Measurements from ENCODE around the gene OTOR.

DNA sequence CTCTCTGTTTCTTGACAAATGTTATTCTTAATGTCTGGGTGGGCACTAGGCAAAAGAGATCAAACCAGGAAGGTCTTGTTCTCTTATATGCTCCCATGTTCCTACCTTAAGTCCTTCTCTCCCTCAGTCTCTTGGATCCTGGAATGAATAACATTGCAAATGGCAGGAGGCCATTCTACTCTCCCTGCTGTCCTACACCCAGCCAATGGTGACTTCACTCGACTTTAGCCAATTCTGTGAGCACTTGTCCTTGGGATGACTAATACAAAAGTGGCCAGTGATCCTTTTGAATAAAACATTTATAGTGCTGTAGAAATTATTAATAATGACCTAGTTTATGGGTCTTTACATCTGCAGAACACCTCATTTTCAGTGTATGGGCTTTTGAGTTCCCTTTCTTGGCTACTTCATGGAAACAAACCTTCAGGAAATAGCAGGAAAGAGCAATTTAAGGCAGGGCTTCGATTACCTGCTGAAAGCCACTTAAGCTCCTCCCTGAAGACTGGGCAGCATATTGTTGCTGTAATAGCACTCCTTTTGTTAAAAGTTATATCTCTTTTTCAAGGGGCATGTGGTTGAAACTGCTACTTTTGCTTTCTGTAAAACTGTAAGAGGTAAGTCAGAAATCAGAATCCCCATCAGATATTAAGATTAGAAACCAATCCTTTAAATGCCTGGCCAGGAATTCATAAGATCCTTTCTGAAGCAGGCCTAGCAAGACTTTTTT lies 10.5 kb downstream of the OTOR start:
- TF ChIP-seq SPI1 (IDR thresholded peaks at IDR 0.05; ENCODE audit: borderline replicate concordance, low read depth) (no peak), CTCF (IDR thresholded peaks at IDR 0.05; ENCODE audit: insufficient read depth, low read length) (no peak), POLR2AphosphoS5 (IDR thresholded peaks at IDR 0.05; ENCODE audit: low read depth) (no peak), GABPA (IDR thresholded peaks at IDR 0.05; ENCODE audit: low read depth) (no peak)
- TF ChIP-seq, protein P1, sequence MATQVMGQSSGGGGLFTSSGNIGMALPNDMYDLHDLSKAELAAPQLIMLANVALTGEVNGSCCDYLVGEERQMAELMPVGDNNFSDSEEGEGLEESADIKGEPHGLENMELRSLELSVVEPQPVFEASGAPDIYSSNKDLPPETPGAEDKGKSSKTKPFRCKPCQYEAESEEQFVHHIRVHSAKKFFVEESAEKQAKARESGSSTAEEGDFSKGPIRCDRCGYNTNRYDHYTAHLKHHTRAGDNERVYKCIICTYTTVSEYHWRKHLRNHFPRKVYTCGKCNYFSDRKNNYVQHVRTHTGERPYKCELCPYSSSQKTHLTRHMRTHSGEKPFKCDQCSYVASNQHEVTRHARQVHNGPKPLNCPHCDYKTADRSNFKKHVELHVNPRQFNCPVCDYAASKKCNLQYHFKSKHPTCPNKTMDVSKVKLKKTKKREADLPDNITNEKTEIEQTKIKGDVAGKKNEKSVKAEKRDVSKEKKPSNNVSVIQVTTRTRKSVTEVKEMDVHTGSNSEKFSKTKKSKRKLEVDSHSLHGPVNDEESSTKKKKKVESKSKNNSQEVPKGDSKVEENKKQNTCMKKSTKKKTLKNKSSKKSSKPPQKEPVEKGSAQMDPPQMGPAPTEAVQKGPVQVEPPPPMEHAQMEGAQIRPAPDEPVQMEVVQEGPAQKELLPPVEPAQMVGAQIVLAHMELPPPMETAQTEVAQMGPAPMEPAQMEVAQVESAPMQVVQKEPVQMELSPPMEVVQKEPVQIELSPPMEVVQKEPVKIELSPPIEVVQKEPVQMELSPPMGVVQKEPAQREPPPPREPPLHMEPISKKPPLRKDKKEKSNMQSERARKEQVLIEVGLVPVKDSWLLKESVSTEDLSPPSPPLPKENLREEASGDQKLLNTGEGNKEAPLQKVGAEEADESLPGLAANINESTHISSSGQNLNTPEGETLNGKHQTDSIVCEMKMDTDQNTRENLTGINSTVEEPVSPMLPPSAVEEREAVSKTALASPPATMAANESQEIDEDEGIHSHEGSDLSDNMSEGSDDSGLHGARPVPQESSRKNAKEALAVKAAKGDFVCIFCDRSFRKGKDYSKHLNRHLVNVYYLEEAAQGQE (IDR thresholded peaks at IDR 0.05; ENCODE audit: insufficient replicate concordance, low read depth) = no peak

Measured in HL-60 (cell line).